ENCODE results near the gene FAN1.

GRCh38 chr15:30978328-30978727 is 74.6 kb downstream of the FAN1 start:
- no peak for TF ChIP-seq EZH2phosphoT487 (IDR thresholded peaks at IDR 0.05; ENCODE audit: insufficient read depth, low read depth)
- TF ChIP-seq EZH2 (IDR thresholded peaks at IDR 0.05; ENCODE audit: insufficient read depth, poor library complexity, severe bottlenecking) = no peak
